Activated T-cell treated with anti-CD3 and anti-CD28 coated beads, Interleukin-2, amount 50 U/mL, for 72 hours (primary cell): Measurements from ENCODE around the gene SMC1A. TPM values are rescaled to one million over a fixed set of nuclear protein-coding genes. Genes with fewer than 3 reads are reported as not detected.

ENCODE experiments used
- ATAC-seq, 2 donors: fragments of 150-1000 bp; cut with Tn5 transposase; replicated peaks in 1 of 2; 2 replicates each; pipeline ENCODE4 v1.10.0; 2021; ENCODE audit warnings: moderate library complexity in 2 of 2, mild to moderate bottlenecking in 1 of 2
- DNase-seq, 2 donors: peaks; one replicate each; pipeline ENCODE4 v3.0.0; 2021 to 2022; ENCODE audit warnings: mixed read lengths in 1 of 2
- H3K27ac Mint-ChIP-seq: one replicate; pipeline ENCODE4 v1.8.0; 2022; ENCODE audit warnings: mild to moderate bottlenecking, moderate library complexity, mixed read lengths
- H3K27me3 Mint-ChIP-seq: one replicate; pipeline ENCODE4 v1.8.0; 2022; ENCODE audit warnings: low read depth, mixed read lengths
- H3K36me3 Mint-ChIP-seq, 2 donors: one replicate each; pipeline ENCODE4 v1.8.0; 2022; ENCODE audit warnings: mixed read lengths in 2 of 2, mild to moderate bottlenecking in 1 of 2; ENCODE audit not compliant: insufficient read depth in 2 of 2
- H3K4me1 Mint-ChIP-seq: one replicate; pipeline ENCODE4 v1.8.0; 2022; ENCODE audit warnings: low read depth, mixed read lengths
- H3K4me3 Mint-ChIP-seq, 2 donors: one replicate each; pipeline ENCODE4 v1.8.0; 2022; ENCODE audit warnings: mild to moderate bottlenecking in 2 of 2, mixed read lengths in 2 of 2, moderate library complexity in 2 of 2
- H3K9me3 Mint-ChIP-seq, 2 donors: one replicate each; pipeline ENCODE4 v1.8.0; 2022; ENCODE audit warnings: mixed read lengths in 2 of 2
- total RNA-seq, 2 donors: library from RNA; stranded (reverse); gene quantifications; one replicate each; pipeline ENCODE4 v1.2.3, GENCODE V29; 2022

SMC1A gene
- total RNA-seq, 2 donors from 2014 or later, result 104 to 188 TPM

DNA sequence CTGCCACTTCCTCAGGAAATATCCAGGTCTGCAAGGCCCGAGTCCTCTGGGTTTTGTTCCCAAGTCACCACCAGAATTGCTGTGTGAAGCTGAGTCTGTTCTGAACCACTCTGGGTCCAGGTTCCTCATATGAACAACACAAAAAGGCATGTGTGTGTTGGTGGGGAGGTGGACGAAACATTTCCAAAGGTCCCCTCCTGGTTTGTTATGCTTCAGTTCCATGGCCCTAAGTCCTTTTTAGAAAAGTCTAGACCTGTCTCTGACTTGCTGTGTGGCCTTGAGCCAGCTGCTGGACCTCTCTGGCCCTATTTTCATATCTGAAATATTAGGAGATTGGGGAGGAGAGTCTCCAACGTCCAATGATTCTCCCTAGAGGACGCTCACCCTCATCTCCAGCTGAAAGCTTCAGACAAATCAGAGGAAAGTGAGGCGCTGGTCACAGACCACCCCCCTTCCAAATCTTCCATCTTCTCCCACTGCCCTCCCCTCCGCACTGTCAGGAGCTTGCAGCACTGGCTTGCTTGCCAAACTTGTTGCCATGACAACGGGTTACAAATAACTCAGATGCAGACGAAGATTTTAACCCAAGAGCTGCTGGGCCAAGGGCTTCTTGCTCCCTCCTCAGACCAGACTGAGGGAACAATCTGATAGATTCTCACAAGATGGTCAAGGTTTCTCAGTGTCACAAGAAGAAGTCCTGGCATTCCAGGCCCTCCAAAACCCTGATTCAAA is 64.5 kb downstream of the SMC1A start:
- no peak for DNase-seq
- Mint-ChIP-seq H3K4me1 (no peaks in the 10 kb centered on the region), H3K4me3 (no peak overlapping the region), H3K27me3 (peaks cover 20% of the 10 kb centered on the region), H3K9me3 (peaks cover 0 to 2% of the 10 kb centered on the region in 2 donors), H3K27ac (no peak overlapping the region), H3K36me3 (peaks cover 0 to 2% of the 10 kb centered on the region in 2 donors)
- no peak for ATAC-seq

DNA sequence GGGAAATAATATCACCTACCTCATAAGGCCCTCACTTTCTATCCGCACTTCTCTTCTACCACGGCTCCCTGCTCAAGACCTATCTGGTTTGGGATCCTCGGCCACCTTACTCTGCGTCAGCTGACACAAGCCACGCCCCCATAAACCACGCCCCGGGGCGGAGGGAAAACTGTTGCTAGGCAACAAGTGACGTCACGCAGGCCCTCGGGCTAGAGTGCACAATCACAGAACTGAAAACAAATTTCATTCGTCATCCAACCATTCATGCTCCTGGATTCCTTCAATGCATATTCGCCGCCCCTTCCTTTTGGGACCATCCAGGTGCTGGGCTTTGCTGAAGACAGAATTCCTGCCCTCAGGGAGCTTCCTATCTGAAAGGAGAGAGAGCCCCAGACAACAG is 66.3 kb downstream of the SMC1A start:
- no peak for DNase-seq

DNA sequence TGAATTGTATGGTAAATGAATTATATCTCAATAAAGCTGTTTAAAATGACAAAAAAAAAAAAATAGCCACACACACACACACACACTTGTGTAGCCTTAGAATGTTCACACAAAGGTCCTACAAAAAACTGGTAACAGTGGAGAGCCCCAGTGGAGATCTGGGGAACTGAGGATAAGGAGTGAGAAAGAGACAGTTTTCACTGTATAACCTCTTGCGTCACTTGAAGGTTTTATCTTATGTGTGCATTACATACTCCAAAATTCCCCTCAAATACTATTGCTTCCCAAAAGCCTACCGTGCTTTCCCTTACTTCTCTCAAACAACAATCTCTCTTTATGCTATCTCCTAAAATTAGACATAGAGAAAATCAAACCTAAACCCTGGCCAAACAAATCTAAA is 67.8 kb downstream of the SMC1A start:
- no peak overlapping the region for H3K27ac Mint-ChIP-seq
- H3K4me1 Mint-ChIP-seq, result no peaks in the 10 kb centered on the region
- no peak overlapping the region for H3K4me3 Mint-ChIP-seq
- H3K27me3 Mint-ChIP-seq, result peaks cover 20% of the 10 kb centered on the region
- DNase-seq (no peak), ATAC-seq (no peak)
- peaks cover 0 to 2% of the 10 kb centered on the region in 2 donors for H3K9me3 Mint-ChIP-seq
- H3K36me3 Mint-ChIP-seq, result peaks cover 0 to 2% of the 10 kb centered on the region in 2 donors

More for the DNA sequence above, 66.3 kb downstream of the SMC1A start:
- H3K27me3 Mint-ChIP-seq, result peaks cover 20% of the 10 kb centered on the region
- ATAC-seq, result no peak
- H3K4me3 Mint-ChIP-seq, result no peak overlapping the region
- H3K9me3 Mint-ChIP-seq, result peaks cover 0 to 2% of the 10 kb centered on the region in 2 donors
- H3K4me1 Mint-ChIP-seq, result no peaks in the 10 kb centered on the region
- no peak overlapping the region for H3K27ac Mint-ChIP-seq
- peaks cover 0 to 2% of the 10 kb centered on the region in 2 donors for H3K36me3 Mint-ChIP-seq

DNA sequence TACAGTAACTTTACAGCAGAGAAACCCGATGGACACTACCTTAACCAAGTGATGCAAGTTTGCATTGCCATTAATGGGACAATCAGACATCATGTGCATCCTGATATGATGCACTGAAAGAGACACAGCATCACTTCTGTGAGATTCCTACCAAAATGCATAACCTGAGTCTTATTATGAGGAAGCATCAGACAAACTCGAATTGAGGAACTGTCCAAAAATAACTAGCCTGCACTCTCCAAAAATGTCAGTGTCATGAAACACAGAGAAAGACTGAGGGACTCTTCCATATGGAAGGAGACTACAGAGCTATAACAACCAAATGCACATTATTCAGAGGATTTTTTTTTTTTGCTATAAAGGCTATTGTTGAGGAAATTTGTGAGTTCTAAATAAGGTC is 74.5 kb downstream of the SMC1A start:
- no peaks in the 10 kb centered on the region for H3K9me3 Mint-ChIP-seq
- H3K27me3 Mint-ChIP-seq, result peaks cover 14% of the 10 kb centered on the region
- no peak for ATAC-seq
- H3K4me3 Mint-ChIP-seq, result no peak overlapping the region
- no peaks in the 10 kb centered on the region for H3K4me1 Mint-ChIP-seq
- no peak overlapping the region for H3K27ac Mint-ChIP-seq
- no peaks in the 10 kb centered on the region for H3K36me3 Mint-ChIP-seq
- no peak for DNase-seq

DNA sequence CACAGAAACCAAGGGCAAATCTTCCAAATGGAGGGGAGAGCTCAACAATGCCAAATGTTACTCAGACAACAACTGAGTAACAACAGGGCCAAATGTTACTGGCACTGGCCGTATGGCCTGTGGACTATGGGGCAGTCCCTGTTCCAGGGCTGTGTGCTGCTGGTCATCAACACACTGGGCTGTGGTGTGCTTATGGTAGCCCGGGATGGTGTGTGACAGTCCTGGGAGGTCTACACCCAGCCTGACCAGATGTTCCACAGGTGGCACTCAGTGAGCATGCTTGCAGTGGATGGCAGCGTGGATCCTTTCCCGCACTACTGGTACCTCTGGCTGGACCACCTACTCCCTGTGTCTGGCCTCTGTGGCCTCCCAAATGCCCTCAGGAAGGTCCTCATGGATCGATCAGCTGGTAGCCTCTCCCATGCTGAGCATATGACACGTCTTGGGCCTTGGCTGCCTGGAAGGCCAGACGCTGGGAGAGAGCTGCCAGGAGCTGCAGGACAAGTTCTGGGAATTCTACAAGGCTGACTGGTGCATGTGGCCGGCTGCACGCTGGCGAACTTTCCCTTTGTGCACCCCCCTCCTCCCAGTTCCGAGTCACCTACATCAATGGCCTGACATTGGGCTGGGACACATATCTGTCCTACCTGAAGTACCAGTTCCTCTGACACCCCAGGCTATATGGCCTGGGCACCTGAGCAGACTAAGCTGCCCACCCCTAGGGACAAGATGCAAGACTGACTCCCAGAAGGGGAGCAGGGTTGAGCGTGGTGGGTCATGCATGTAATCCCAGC is 81.4 kb downstream of the SMC1A start:
- peaks cover 16% of the 10 kb centered on the region for H3K27me3 Mint-ChIP-seq
- no peaks in the 10 kb centered on the region for H3K9me3 Mint-ChIP-seq
- DNase-seq, result no peak
- H3K36me3 Mint-ChIP-seq, result no peaks in the 10 kb centered on the region
- no peak overlapping the region for H3K27ac Mint-ChIP-seq
- no peak for ATAC-seq
- H3K4me3 Mint-ChIP-seq, result no peak overlapping the region
- H3K4me1 Mint-ChIP-seq, result no peaks in the 10 kb centered on the region

DNA sequence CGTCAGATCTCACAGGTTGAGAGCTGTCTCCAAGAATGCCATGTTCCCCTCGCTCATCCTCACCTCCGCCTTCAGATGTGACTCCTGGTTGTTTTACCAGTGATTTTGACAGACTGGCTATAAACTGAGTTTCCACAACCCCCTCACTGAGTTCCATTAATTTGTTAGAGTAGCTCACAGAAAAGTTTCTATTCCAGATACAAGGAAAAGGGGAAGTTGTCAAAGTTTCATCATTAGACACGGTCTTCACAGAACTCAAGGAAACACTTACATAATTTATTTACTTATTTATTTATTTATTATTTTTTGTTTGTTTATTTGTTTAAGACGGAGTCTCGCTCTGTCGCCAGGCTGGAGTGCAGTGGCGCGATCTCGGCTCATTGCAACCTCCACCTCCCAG is 85.4 kb downstream of the SMC1A start:
- Mint-ChIP-seq H3K9me3 (no peaks in the 10 kb centered on the region), H3K27me3 (peaks cover 44% of the 10 kb centered on the region), H3K4me1 (no peaks in the 10 kb centered on the region), H3K4me3 (no peak overlapping the region), H3K27ac (no peak overlapping the region), H3K36me3 (no peaks in the 10 kb centered on the region)
- ATAC-seq (no peak), DNase-seq (no peak)

DNA sequence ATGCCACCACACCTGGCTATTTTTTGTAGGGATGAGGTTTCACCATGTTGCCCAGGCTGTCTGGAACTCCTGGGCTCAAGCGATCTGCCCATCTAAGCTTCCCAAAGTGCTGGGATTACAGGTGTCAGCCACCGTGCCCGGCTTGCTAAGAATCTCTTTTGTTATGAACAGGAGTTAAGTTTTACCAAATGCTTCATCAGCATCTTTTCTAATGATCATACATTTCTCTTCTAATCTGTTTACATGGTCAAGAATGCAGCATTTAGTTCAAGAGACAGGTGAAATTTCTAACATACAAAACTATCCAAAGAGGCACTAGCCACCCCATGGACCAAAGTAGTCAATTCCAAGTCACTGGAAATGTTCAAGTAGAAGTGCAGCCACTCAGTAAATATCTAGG is 88.6 kb downstream of the SMC1A start:
- DNase-seq, result no peak
- H3K27me3 Mint-ChIP-seq, result peaks cover 73% of the 10 kb centered on the region
- H3K36me3 Mint-ChIP-seq, result no peaks in the 10 kb centered on the region
- no peak overlapping the region for H3K4me3 Mint-ChIP-seq
- ATAC-seq, result no peak
- H3K27ac Mint-ChIP-seq, result no peak overlapping the region
- no peaks in the 10 kb centered on the region for H3K4me1 Mint-ChIP-seq
- H3K9me3 Mint-ChIP-seq, result no peaks in the 10 kb centered on the region

DNA sequence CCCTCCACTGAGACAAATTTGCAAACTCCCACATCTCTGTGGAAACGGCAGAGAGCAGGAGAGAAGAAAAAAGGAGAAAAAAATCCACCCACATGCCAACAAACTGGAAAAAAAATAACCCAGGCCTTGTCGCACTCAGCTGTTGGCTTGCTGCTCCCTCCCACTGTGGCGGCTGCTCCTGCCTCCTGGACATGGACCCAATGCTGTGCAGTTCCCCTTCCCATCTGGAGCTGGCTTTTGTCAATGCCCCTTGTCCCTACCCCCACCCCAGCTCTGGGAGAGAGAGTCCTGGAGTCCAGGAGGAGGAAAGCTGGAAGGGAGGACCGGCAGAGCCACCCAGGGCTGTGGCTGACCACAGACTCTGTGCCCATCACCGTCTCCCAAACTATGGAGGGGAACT is 90.2 kb downstream of the SMC1A start:
- Mint-ChIP-seq H3K36me3 (no peaks in the 10 kb centered on the region), H3K4me3 (no peak overlapping the region), H3K4me1 (no peaks in the 10 kb centered on the region), H3K27me3 (peaks cover 83% of the 10 kb centered on the region), H3K27ac (no peak overlapping the region), H3K9me3 (no peaks in the 10 kb centered on the region)
- ATAC-seq (no peak), DNase-seq (no peak)

DNA sequence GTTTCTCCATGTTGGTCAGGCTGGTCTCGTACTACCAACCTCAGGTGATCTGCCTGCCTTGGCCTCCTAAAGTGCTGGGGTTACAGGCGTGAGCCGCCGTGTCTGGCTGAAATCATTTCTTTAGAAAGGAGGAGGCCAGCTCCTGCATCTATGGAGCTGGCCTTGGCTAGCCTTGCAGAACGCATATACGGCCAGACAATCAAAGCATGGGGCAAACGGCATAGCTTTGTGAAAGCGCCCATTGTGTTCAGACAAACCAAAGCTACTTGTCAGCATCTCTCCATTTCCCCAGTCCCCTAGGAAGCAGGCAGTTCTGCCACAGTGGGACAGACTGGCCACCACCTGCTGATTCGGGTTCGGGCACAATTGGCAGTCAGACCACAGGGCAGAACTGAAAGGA is 92.1 kb downstream of the SMC1A start:
- DNase-seq (no peak), ATAC-seq (no peak)
- H3K36me3 Mint-ChIP-seq, result no peaks in the 10 kb centered on the region
- peaks cover 91% of the 10 kb centered on the region for H3K27me3 Mint-ChIP-seq
- no peak overlapping the region for H3K4me3 Mint-ChIP-seq
- H3K27ac Mint-ChIP-seq, result no peak overlapping the region
- H3K4me1 Mint-ChIP-seq, result no peaks in the 10 kb centered on the region
- no peaks in the 10 kb centered on the region for H3K9me3 Mint-ChIP-seq

DNA sequence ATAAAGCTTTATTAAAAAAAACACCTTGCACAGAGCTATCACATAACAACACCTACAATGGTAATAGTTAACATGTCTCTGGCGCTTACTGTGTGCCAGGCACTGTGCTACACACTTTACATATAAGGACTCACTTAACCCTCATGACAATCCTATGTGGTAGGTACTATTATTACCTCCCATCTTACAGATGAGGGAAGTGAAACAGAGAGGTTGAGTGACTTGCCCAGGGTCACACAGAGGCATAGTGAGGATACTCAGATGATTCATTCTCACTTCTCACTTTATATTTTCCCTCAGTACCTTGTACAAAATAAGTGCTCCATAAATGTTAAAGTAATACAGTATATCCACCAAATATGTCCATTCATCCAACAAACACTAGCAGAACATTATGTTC is 97.7 kb downstream of the SMC1A start:
- DNase-seq (no peak), ATAC-seq (no peak)
- no peak overlapping the region for H3K4me3 Mint-ChIP-seq
- no peaks in the 10 kb centered on the region for H3K9me3 Mint-ChIP-seq
- H3K4me1 Mint-ChIP-seq, result peaks cover 11% of the 10 kb centered on the region
- no peak overlapping the region for H3K27ac Mint-ChIP-seq
- peaks cover 2 to 5% of the 10 kb centered on the region in 2 donors for H3K36me3 Mint-ChIP-seq
- H3K27me3 Mint-ChIP-seq, result peaks cover 85% of the 10 kb centered on the region

Other genes starting within 250 kb of the SMC1A start
- 100 to 1,000 TPM; 105 to 151 TPM for gene KDM5C, start 197.4 kb downstream of the SMC1A start, total RNA-seq
- 1 to 10 TPM in 1 of 2 donors, under 1 TPM in 1; 0.56 to 1.3 TPM for gene IQSEC2, start 141.1 kb downstream of the SMC1A start, total RNA-seq
- 1 to 10 TPM in 1 of 2 donors, under 1 TPM in 1; 0.46 to 1.8 TPM for gene RIBC1, start 219 bp upstream of the SMC1A start, total RNA-seq
- 10 to 100 TPM; 68.1 to 90.3 TPM for gene HSD17B10, start 11.7 kb upstream of the SMC1A start, total RNA-seq